ENCODE results near the gene RRAGC.

The RRAGC gene

GRCh38 chr1:38826262-38826661 is 33.3 kb downstream of the RRAGC start:
- Histone ChIP-seq H3K9me2 (replicated peaks; ENCODE audit: insufficient read depth, low read length) (no peaks in the 10 kb centered on the region), H3K27ac (ENCODE audit: low read depth, low read length) (no peak overlapping the region), H3K36me3 (ENCODE audit: low read length) (no peaks in the 10 kb centered on the region), H3K9me3 (ENCODE audit: insufficient read depth, low read length) (no peaks in the 10 kb centered on the region), H3K4me2 (ENCODE audit: low read depth, low read length, poor library complexity, severe bottlenecking) (no peak overlapping the region), H4K20me1 (ENCODE audit: low read depth, low read length) (no peaks in the 10 kb centered on the region), H3K9ac (ENCODE audit: low read length) (no peak overlapping the region), H3F3A (ENCODE audit: insufficient read depth) (no peaks in the 10 kb centered on the region), H3K79me2 (ENCODE audit: insufficient read depth, low read length) (no peaks in the 10 kb centered on the region), H2AFZ (ENCODE audit: low read depth, low read length, severe bottlenecking) (no peak overlapping the region), H3K27me3 (ENCODE audit: low read length) (no peaks in the 10 kb centered on the region), H3K4me3 (ENCODE audit: insufficient read depth, low read length, poor library complexity, severe bottlenecking) (no peak overlapping the region)
- no peak for TF ChIP-seq EZH2phosphoT487 (conservative IDR thresholded peaks at IDR 0.05; ENCODE audit: low read length)
- TF ChIP-seq, protein P1, sequence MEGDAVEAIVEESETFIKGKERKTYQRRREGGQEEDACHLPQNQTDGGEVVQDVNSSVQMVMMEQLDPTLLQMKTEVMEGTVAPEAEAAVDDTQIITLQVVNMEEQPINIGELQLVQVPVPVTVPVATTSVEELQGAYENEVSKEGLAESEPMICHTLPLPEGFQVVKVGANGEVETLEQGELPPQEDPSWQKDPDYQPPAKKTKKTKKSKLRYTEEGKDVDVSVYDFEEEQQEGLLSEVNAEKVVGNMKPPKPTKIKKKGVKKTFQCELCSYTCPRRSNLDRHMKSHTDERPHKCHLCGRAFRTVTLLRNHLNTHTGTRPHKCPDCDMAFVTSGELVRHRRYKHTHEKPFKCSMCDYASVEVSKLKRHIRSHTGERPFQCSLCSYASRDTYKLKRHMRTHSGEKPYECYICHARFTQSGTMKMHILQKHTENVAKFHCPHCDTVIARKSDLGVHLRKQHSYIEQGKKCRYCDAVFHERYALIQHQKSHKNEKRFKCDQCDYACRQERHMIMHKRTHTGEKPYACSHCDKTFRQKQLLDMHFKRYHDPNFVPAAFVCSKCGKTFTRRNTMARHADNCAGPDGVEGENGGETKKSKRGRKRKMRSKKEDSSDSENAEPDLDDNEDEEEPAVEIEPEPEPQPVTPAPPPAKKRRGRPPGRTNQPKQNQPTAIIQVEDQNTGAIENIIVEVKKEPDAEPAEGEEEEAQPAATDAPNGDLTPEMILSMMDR (IDR thresholded peaks at IDR 0.05; ENCODE audit: insufficient read depth, low read length, poor library complexity, severe bottlenecking): no peak

GRCh38 chr1:38820860-38821259 is 38.7 kb downstream of the RRAGC start:
- no peak overlapping the region for H3K9ac ChIP-seq (ENCODE audit: low read length)
- no peak for TF ChIP-seq EZH2phosphoT487 (conservative IDR thresholded peaks at IDR 0.05; ENCODE audit: low read length)
- TF ChIP-seq, protein P1 (IDR thresholded peaks at IDR 0.05; ENCODE audit: insufficient read depth, low read length, poor library complexity, severe bottlenecking): no peak
- no peak overlapping the region for H3K4me2 ChIP-seq (ENCODE audit: low read depth, low read length, poor library complexity, severe bottlenecking)
- H3K9me3 ChIP-seq (ENCODE audit: insufficient read depth, low read length): no peaks in the 10 kb centered on the region
- no peak overlapping the region for H3K4me3 ChIP-seq (ENCODE audit: insufficient read depth, low read length, poor library complexity, severe bottlenecking)
- no peaks in the 10 kb centered on the region for H3K9me2 ChIP-seq (replicated peaks; ENCODE audit: insufficient read depth, low read length)
- no peaks in the 10 kb centered on the region for H3K27me3 ChIP-seq (ENCODE audit: low read length)
- H3K79me2 ChIP-seq (ENCODE audit: insufficient read depth, low read length): no peaks in the 10 kb centered on the region
- H3F3A ChIP-seq (ENCODE audit: insufficient read depth): no peaks in the 10 kb centered on the region
- H4K20me1 ChIP-seq (ENCODE audit: low read depth, low read length): no peaks in the 10 kb centered on the region
- H3K36me3 ChIP-seq (ENCODE audit: low read length): no peaks in the 10 kb centered on the region
- no peak overlapping the region for H2AFZ ChIP-seq (ENCODE audit: low read depth, low read length, severe bottlenecking)
- H3K27ac ChIP-seq (ENCODE audit: low read depth, low read length): no peak overlapping the region

GRCh38 chr1:38819516-38819915 is 40.1 kb downstream of the RRAGC start:
- no peaks in the 10 kb centered on the region for H3F3A ChIP-seq (ENCODE audit: insufficient read depth)
- no peaks in the 10 kb centered on the region for H3K27me3 ChIP-seq (ENCODE audit: low read length)
- no peaks in the 10 kb centered on the region for H3K79me2 ChIP-seq (ENCODE audit: insufficient read depth, low read length)
- TF ChIP-seq EZH2phosphoT487 (conservative IDR thresholded peaks at IDR 0.05; ENCODE audit: low read length): no peak
- TF ChIP-seq, protein P1 (IDR thresholded peaks at IDR 0.05; ENCODE audit: insufficient read depth, low read length, poor library complexity, severe bottlenecking): no peak
- H3K9me3 ChIP-seq (ENCODE audit: insufficient read depth, low read length): no peaks in the 10 kb centered on the region
- H3K4me2 ChIP-seq (ENCODE audit: low read depth, low read length, poor library complexity, severe bottlenecking): no peak overlapping the region
- H3K4me3 ChIP-seq (ENCODE audit: insufficient read depth, low read length, poor library complexity, severe bottlenecking): no peak overlapping the region
- H3K9ac ChIP-seq (ENCODE audit: low read length): no peak overlapping the region
- no peaks in the 10 kb centered on the region for H3K9me2 ChIP-seq (replicated peaks; ENCODE audit: insufficient read depth, low read length)
- H3K36me3 ChIP-seq (ENCODE audit: low read length): no peaks in the 10 kb centered on the region
- H4K20me1 ChIP-seq (ENCODE audit: low read depth, low read length): no peaks in the 10 kb centered on the region
- H2AFZ ChIP-seq (ENCODE audit: low read depth, low read length, severe bottlenecking): no peak overlapping the region
- no peak overlapping the region for H3K27ac ChIP-seq (ENCODE audit: low read depth, low read length)

Data from SU-DHL-6 (cell line).